ENCODE data around the gene CCM2L. TPM values are rescaled to one million over a fixed set of nuclear protein-coding genes. Genes with fewer than 3 reads are reported as not detected.

Gene CCM2L
- total RNA-seq, 1 experiment from 2014 or later: not detected

DNA sequence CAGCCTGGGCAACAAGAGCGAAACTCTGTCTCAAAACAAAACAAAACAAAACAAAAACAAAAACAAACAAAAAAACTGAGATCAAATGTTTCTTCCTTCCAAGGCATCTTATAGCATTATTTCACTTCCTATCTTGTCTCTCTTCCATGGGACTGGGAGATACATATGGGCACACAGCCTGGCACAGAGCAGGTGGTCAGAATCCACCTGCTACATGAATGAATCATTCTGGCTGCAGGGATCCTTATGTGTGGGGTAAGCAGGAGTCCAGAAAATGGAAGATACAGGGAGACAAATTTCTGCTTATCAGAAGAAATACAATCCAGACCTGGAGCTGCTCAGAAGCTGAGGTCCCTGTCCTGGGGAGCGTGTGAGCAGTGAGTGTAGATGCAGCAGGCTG lies 18.2 kb upstream of the CCM2L start:
- DNase-seq (ENCODE audit: low spot score): no peak

DNA sequence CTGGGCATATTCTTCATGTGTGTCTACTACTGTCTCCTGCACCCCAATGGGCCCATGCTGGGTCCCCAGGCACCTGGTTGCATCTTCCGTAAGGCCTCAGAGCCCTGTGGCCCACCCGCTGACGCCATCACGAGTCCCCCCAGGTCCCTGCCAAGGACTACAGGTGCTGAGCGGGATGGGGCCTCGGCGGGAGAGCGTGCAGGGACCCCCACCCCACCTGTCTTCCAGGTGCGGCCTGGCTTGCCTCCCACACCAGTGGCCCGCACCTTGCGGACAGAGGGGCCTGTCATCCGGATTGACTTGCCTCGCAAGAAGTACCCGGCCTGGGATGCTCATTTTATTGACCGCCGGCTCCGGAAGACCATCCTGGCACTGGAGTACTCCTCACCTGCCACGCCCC lies 13.2 kb upstream of the CCM2L start:
- no peak for DNase-seq (ENCODE audit: low spot score)

DNA sequence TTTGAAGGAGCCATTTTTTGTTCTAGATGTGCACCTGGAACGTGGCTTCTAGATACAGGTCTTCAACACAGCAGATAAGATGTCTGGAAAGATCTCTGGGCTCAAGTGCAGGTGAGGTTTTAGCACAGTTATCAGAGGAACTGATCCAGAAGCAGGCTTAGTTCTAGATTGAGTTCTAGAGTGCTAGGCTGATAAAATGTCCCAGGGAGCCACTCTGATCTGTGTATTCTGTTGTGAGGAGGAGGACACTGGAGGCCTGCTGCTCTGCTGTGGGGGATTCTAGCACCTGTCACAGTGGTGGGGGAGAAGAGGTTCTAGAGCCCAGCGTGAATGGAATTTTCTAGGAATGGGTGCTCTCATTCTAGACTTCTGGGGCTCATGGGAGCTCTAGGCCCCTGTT lies 12.0 kb upstream of the CCM2L start:
- DNase-seq (ENCODE audit: low spot score): no peak

DNA sequence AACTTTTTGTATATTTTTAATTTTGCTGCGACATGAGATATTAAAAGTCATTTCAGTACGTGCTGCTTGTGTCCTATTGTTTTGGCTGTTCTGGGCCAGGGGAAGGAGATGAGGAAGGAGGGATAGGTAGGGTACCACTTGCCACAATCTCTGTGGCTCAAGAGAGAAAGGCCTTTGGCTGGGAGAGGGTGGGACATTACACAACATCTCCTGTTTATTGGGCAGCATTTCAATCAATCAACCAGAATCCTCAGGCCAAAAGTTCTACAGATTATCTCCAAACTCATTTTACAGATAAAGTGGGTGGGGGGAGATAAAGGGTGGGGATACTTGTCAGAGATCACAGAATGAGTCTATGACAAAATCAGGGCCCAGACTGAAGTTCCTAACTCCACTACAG lies 6.9 kb upstream of the CCM2L start:
- DNase-seq (ENCODE audit: low spot score): no peak

DNA sequence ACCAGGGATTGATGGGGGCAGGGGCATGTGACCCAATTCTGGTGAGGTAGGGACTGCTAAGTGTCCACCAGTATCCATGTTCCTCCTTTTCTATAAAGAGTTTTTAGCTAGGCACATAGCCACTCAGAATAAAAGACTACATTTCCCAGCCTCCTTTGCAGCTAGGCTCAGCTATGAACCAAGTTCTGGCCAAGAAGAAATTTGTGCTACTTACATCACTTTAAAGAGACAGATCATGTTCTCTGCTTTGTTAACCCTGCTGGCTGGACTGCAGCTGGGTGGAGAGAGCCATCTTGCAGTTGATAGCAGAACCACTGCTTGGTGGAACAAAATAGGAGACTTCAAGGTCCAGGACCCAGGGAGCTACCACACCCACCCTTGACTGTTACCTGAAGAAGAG lies 5.3 kb upstream of the CCM2L start:
- no peak for DNase-seq (ENCODE audit: low spot score)

DNA sequence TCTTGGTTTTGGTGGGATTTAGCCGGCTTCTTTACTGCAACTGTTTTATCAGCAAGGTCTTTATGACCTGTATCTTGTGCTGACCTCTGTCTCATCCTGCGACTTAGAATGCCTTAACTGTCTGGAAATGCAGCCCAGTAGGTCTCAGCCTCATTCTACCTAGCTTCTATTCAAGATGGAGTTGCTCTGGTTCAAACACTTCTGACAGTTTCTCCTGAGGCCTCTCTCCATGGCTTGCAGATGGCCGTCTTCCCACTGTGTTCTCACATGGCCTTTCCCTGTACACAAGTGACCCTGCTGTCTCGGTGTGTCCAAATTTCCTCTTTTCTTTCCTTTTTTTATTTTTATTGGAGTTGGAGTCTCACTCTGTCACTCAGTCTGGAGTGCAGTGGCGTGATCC lies 4.2 kb upstream of the CCM2L start:
- no peak for DNase-seq (ENCODE audit: low spot score)

DNA sequence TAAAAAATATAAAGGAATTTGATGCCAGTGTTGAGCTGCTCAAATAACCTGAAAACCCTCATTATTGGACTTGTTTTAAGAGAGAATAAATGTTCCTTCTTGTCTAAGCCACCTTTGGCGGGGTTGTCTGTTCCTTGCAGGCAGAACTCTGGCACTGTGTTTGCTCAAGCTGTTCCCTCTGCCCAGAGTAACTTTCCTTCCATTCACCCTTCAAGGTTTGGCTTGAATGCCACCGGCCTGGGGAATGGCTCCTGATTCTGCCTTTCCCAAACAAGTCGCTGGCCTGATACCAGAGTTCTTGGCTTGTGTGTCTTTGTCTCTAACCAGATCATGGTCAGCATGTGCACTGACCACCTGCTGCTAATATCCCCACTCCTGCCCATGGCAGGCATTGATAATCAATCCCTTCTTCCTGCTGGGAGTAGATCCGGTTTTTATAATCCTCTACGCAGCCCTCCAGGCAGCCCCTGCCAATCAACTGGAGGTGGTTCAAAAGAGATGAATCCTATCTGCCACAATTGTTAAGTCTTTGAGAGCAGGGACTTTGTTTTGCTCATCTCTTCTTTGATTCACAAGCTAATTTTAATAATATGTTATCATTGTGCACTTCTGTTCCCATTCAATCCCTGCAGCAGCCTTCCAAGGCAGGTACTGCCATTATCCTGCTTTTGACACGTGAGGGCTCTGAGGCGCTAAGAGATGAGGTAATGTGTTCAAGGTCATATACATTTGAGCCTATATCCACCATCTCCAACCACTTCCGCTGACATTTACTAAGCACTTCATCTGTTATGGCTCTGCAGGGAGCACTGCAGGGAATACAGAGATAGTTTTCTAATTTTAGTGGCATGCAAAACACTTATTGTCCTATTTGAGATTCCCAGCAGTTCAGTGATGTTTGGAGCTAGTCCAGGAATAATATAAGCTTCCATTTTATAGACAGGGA lies 3.1 kb upstream of the CCM2L start:
- DNase-seq (ENCODE audit: low spot score): no peak

DNA sequence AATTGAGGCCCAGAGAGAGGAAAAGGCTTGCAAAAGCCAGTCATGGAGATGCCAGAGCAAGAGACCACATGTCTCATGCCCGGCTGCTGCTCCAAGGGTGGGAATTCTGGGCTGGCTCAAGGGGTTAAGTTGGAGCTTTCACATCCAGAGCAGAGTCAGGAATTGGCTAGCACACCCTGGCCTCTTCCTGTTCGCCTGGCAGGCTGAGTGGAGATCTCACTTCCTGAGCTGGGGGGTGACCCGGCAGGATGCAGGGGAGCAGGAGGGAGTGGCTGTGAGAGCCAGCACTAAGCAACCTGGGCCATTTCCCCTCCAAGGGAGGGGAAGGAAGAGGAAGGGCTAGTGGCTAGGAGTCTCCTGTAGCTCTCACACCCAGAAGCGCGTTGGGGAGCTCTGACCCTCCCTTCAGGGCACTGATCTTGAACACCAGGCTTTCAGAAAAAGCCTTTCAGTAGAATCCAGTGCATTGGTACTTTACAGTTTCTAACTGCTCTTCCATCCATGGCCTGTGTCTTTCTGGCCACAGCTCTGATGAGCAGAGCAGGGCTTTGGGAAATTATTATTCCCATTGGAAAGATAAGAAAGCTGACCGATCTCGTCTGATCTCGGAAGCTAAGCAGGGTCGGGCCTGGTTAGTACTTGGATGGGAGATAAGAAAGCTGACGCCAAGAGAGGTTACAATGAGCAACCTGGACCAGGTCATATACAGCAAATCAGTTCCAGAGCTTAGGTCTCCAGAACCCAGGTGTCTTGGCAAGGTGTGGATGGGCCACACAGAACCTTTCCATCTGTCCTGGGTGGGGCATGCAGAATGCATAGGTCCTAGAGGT lies 2.2 kb upstream of the CCM2L start:
- DNase-seq (ENCODE audit: low spot score): peak; percentile 55

DNA sequence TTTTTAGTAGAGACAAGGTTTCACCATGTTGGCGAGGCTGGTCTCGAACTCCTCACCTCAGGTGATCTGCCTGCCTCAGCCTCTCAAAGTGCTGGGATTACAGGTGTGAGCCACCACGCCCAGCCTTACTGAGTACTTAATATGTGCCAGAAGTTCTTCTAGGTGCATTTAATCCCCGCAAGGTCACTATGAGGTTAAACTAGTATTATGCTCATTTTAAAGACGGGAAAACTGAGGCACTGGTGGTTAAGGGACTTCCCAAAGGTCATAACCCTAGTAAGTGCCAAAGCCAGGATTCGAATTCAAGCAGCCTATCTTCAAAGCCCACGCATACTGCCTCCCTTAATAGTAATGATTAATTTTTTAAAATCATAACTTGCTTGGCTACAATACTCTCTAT lies 674 bp upstream of the CCM2L start:
- no peak for DNase-seq (ENCODE audit: low spot score)

DNA sequence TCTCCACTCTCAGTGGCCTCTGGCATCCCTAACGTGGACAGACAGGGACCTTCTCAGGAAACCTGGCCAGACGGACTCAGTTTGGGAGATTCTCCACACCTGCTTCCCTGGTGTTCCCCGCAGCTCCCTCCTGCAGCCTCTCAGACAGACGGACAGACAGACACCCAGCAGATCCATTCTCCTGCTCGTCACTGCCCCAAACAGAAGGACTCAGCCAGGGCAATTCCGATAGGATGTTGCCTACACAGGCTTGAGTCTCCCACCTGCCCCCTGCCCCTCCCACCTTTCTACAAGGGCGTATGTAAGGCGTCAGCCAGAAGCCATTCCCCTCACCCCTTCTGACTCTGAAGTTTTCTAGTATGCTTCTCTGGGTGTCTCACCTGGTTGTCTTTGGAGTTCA lies 428 bp downstream of the CCM2L start:
- DNase-seq (ENCODE audit: low spot score): no peak

DNA sequence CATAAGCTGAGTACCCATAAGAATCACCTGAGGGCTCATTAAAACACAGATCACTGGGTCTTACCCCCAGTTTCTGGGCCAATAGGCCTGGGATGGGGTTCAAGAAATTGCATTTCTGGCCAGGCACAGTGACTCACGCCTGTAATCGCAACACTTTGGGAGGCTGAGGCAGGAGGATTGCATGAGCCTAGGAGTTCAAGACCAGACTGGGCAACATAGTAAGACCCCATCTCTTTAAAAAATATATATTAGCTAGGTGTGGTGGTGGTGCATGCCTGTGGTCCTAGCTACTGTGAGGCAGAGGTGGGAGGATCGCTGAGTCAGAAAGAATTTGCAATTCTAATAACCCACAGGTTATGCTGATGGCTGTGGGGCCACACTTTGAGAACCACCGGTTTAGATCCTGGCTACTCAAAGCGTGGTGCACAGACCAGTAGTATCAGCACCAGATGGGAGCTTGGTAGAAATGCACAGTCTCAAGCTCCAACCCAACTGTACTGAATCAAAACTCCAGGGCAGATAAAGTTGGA lies 2.0 kb downstream of the CCM2L start:
- no peak for DNase-seq (ENCODE audit: low spot score)

DNA sequence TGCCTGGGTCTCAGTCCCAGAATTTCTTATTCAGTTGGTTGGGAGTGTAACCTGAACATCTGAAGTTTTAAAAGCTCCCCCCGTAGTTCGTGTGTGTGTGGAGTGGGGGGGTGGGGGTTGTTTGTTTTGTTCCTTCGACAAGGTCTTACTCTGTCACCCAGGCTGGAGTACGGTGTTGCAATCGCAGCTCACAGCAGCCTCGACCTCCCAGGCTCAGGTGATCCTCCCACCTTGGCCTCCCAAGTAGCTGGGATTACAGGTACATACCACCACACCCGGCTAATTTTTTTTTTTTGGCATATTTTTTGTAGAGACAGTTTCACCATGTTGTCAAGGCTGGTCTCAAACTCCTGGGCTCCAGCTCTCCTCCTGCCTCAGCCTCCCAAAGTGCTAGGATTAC lies 3.1 kb downstream of the CCM2L start:
- no peak for DNase-seq (ENCODE audit: low spot score)

DNA sequence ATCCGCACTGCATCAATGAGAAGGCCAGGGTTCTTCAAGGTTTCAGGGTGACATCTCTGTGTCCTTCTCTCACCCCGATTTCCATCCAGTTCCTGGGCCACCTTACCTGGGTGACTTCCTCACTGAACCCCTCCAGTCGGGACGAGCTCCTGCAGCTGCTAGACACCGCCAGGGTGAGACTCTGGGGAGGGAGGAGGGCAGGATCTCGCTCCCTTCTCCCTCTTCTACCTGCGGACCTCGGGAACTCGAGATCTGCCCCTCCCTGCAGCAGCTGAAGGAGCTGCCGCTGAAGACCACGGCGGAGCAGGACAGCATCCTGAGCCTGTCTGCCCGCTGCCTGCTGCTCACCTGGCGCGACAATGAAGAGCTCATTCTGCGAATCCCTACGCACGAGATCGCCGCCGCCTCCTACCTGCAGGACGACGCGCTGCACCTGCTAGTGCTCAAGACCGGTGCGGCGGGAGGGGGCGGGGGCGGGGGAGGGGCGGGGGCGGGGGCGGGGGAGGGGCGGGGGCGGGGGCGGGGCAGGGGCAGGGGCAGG lies 7.5 kb downstream of the CCM2L start:
- no peak for DNase-seq (ENCODE audit: low spot score)

DNA sequence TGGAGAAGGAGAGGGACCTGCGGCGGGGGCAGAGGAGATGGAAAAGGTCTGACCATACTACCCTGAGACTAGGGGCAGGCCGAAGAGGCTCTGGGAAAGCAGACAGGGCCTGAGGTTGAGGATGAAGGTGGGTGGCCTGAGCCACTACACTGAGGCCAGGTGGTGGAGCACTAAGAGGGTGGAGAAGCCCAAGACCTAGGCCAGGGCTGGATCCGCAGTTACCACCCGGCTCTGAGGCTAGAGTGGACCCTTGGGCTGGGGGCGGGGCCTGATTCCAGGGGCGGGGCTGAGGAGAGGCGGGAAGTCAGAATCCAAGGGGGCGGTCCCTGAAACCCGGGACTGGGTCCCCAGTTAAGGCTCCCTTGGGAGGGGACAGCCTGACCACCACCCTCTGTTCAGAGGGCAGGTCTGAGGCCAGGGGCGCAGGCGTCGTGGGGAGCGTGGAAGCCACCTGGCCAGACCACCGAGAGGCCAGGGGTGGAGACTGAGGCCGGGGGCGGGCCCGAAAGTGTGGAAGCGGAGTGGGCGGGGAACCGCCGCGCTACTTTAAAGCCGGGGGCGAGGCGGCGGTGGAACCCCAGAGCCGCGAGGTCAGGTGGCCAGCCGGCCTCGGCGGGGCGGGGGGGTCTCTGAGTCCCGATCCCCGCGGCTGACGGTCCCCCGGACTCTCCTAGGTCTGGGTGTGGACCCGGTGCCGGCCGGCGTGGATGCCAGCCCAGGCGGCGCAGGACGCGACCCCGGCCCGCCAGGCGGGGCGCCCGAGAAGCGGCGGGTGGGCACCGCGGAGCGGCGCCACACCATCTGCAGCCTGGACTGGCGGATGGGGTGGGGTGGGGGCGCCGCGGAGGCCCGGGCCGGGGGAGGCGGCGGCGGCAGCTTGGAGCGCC lies 8.3 kb downstream of the CCM2L start:
- no peak for DNase-seq (ENCODE audit: low spot score)

DNA sequence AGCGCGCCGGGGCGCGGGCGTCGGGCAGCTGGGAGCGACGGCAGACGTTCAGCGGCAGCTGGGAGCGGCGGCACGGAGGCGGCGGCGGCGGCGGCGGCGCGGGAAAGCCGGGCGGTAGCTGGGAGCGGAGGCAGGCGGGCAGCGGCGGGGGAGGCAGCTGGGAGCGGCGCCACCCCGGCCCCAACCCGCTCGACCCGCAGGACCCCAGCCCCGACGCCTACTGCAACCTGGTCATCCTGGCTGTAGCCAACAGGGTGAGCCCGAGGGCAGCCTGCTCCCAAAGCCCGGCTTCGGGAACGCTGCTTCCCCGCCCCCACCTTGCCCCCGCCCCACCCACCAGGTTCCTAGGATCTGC lies 8.9 kb downstream of the CCM2L start:
- DNase-seq (ENCODE audit: low spot score): no peak

DNA sequence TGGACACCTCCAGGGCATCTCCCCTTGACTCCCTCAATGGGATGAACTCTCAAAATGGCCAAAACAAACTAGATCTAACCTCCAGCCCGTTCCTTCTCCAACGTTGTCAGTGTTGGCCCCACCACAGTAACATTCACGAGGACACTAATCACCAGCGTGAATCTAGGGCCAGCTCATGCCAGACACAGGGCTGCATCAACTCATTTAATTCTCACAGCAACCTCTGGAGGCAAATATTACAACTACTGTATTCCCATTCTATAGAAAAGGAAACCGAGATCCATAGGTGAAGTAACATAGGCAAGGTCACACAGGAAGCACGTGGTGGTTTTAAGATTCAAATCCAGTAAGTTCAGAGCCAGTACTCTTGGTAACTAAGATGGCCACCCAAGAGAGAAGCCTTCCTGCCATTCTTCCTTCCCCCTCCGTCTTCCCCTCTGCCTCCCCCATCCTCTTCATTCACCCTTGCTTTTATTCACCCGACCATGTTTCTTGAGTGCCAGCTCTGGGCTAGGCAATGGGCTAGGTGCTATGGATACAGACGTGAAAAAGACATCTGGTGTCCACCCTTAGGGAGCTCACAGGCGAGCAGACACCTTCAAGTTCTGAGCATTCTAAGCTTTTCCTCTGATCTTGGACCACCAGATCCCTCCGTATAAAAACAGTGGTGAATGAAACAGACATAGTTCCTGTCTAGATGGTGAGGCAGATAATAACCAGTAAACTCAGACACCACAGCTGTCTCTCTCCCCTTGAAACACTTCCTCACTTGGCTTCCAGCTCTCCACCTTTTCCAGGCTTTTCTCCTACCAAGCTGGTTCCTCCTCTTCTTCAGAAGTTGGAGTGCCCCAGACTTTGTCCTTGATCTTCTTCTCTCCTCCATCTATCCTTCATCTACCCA lies 9.6 kb downstream of the CCM2L start:
- no peak for DNase-seq (ENCODE audit: low spot score)

DNA sequence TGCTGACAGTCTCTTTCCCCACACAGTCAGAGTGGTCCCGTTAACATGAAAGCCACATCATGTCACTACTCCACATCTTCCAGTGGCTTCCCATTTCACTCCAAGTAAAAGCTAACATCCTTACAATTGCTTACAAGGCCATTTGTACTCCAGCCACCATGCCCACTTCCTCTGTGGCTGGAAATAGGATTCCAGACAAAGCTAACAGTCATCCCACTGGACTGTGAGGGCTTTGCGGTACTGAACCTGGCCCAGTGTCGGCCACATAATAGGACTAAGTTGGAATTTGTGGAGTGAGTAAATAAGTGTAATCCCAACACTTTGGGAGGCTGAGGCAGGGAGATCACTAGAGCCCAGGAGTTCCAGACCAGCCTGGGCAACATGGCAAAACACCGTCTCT lies 10.9 kb downstream of the CCM2L start:
- no peak for DNase-seq (ENCODE audit: low spot score)

DNA sequence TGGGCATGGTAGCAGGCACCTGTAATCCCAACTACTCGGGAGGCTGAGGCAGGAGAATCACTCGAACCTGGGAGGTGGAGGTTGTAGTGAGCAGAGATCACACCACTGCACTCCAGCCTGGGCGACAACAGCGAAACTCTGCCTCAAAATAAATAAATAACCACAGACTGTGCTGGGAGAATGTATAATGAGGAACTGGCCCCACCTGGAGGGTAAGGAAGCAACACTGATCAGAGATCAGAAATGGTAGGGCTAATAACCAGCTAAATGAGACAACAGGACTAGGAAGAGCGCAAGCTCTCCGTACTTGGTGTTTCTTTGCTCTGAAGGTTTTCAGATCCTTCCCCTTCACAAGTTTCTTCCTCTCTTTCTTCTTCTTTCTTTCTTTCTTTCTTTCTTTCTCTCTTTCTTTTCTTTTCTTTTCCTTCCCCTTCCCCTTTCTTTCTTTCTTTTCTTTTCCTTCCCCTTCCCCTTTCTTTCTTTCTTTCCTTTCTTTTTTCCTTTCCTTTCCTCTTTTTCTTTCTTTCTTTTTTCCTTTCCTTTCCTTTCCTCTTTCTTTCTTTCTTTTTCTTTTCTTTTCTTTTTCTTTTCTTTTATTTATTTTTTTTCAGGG lies 14.6 kb downstream of the CCM2L start:
- no peak for DNase-seq (ENCODE audit: low spot score)

DNA sequence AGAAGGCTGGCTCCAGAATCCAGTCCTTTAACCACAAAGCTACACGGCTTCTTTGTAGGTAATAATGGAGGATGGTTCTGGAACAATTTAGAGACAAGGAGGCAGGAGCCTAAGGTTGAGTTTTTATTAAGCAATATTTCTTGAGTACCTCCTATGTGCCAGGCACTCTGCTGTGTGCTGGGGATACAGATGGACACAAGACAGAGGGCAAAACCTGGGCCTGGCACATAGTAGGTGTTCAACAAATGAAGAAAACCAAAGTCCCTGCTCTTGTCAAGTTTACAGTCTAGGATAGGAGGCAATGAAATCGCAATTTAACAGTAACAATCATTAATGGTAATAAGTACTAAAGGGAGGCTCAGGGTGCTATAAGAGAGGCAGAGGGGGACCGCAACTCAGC lies 17.4 kb downstream of the CCM2L start:
- no peak for DNase-seq (ENCODE audit: low spot score)

Measured in A172 (cell line).